HG02610 (cell line): ENCODE measurements around the gene C1orf122.
"Not testable (repeated sequence)": the region's sequence is repeated elsewhere in the genome, so short reads cannot be mapped to it uniquely, and the experiment has no call there.

Experiments used
- ATAC-seq: cut with Tn5 transposase; IDR thresholded peaks from one replicate; pipeline ENCODE4 v1.9.1; 2021; ENCODE audit warnings: mild to moderate bottlenecking, moderate library complexity; ENCODE audit not compliant: unreplicated experiment

The C1orf122 gene

DNA sequence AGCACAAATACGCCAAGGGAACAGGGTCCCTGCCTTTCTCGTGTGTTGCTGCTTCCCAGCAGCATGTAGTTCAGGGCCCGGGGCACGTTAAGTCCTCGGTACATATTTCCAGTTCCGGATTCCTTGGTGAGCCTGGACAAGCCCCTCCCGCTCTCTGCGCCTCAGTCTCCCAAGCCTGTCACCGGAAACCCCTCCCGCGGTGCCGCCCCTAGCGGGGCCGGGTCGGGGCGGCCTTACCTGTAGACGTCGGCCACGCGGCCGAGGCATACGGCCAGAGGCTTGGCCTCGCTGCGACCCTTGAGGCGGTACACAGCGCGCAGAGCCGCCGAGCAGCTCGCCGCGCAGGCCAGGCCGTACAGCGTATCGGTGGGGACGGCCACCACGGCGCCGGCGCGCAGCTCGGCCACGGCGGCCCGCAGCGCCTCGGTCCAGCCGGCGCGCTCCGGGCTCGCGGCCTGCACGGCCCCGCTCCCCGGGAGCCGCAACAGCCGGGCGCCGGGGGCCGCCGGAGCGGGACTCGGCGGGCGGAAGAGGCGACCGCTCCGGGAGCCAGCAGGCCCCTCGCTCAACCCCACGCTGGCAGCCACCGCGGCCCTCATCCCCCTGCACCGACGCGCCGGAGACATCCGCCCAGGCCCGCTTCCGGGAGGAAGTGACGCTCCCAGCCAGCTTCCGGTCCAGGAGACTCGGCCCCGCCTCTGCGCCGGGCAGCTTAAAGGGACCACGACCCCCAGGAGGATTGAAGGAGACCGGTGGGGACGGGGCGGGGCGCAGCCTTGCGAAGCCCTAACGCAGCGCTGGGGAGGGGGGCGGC, at the start of gene C1orf122, which contains the start of gene YRDC:
Gene C1orf122 (plus strand): TSS at position 236 of the 814 bp plus-strand sequence. CDS start 615 bp downstream, outside the sequence.
Gene YRDC (minus strand): TSS at position 654 of the 814 bp plus-strand sequence. CDS start 28 bp downstream, at position 626.
- peak; percentile 88 for ATAC-seq

DNA sequence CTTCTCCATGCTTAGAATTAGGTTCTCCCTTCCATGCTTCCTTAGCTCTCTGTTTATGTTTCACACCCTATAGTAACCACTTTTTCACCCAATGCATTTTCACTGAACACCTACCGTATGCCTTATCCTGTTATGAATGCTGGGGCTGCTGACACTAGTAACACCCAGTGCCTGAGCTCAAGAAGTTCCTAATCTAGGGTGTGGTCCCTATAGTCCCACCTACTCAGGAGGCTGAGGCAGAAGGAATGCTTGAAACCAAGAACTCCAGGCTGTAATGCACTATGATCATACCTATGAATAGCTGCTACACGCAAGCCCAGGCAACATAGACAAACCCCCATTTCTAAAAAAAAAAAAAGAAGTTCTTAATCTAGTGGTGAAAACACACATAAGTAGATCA, 48.1 kb upstream of the C1orf122 start:
- no peak for ATAC-seq

DNA sequence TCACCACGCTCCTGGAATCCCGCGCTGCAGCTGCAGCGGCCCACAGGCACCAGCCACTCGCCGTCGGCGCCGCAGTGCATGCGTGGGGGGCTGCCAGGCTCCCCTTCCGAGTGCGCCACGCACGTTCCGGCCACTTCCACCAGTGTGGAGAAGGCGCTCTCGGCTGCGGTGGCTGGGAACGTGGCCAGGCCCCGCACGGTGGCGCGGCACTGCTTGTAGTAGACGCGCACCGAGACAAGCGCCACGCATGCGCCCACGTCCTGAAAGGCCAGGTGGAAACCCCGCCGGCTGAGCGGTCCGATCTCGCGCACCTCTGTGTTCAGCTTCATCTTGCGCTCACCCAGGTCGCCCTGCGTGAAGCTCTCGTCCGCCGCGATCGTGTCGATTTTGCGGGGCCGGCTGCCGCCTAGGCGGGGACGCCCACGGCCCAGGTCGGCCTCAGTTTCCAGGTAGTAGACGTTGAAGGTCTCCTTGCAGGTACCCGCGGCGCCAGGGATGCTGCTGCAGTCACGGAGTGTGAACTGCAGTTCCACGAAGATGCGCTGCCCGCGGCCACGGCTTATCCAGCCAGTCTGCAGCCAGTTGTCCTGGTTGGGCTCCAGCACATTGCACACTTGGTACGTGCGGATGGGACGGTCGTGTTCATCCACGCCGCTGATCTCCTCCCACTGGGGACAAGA, 46.0 kb upstream of the C1orf122 start:
- no peak for ATAC-seq

DNA sequence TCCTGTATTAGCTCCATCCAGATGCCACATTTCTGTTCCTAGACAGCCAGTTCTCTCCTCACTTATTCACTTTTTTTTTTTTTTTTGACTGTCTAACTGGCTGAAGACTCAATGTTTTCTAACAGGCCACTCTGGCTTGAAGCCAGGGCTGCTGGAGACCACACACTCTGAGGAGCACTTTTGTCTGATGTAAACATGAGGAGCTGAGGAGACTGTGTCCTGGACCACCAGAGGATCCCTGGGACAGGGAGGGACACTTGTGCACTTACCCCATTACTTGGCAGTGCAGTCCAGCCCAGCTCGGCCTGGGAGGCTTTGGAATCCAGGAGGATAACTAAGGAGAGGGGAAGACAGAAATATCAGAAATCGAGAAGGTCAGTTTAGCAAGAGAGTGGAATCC, 45.1 kb upstream of the C1orf122 start:
- no peak for ATAC-seq

DNA sequence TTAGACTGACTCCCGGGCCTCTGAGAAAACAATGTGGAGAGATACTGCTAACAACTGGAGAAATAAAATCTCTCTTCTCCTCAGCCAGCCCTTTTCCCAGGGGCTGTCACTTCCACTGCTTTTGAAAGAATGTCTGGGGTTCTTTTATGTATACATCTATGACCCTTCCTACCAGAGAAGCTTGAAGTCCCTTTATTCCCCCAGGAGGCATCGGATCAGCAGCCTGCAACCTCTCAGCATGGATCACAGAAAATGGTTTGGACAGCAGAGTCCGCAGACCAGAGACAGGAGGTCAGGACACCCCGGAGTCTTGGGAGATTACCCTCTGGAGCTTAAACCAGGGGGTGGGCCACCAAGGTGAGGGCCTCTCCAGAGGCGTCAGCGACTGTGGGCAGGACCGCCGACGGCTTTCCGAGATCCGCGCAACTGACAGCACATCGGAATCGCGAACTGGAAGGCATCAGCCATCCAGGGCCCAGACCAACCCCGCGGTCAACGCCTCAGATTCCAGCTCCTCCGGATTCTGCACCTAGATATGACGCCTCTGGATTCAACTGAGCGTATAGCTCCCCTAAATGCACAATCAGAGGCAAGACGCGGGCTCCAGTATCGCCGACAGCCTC, 43.7 kb upstream of the C1orf122 start:
- ATAC-seq: no peak

- no peak for ATAC-seq
Measured at GRCh38 chr1:37764414-37764825, 43.2 kb upstream of the C1orf122 start.

GRCh38 chr1:37764888-37765441, 42.6 kb upstream of the C1orf122 start, which contains the start of gene EPHA10:
Gene EPHA10, minus strand, starts transcription at chr1:37765120. Its CDS starts 54 bp downstream, at chr1:37765066.
- no peak for ATAC-seq

DNA sequence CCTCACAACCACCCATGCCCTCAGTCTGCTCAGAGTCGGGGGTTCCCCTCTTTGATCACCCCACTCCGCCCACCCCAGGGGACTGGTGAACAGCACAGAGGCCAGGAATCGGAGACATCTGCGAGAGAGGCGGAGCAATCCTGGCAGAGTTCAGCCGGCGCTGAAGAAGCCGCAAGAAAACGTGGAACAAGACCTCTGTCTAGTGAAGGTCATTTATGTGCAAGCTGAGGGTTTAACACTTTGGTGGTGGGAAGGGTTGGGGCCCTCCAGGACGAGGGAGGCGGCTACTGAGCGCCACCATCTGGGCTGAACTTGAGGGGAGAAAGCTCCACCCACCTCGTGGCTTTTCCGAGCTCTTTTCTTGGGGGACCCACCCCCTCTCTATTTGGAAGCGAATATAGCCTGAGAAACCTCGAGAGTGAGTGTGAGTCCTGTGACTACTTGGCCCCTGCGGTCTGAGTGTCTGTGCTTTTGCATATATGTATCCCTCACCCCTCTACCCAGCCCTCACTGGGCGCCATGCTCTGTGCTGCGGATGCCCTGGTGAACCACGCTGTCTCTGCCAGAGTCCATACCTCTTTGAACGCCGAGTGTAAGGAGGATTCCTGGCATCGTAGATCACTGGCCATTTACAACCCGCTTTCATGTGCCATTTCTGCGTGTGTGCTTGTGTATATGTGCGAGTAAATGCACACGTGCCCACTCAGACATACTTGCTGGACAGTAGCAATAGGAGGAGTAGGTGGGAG, 41.5 kb upstream of the C1orf122 start:
- no peak for ATAC-seq

DNA sequence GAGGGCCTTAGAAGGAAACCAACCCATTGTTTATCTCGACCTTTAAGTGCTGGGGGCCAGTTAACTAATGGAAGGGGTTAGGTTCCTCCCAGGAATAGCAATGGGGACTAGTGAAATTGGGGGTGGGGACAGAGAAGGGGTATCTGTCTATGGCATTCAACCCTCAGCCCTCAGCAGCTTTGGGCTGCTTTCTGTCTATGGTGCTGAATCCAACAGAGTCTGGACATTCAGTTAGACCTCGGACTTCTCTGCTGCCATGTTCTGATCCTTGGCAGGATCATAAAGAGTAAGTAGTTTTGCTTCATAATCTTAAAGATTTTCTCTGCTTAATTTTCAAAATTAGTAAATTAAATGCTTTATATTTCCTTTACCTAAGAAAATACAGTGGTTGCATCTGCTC, 40.1 kb upstream of the C1orf122 start:
- ATAC-seq: no peak

- ATAC-seq: not testable (repeated sequence)
Measured at GRCh38 chr1:37771440-37771839, 36.1 kb upstream of the C1orf122 start.

GRCh38 chr1:37776946-37777516, 30.6 kb upstream of the C1orf122 start:
- ATAC-seq: no peak

DNA sequence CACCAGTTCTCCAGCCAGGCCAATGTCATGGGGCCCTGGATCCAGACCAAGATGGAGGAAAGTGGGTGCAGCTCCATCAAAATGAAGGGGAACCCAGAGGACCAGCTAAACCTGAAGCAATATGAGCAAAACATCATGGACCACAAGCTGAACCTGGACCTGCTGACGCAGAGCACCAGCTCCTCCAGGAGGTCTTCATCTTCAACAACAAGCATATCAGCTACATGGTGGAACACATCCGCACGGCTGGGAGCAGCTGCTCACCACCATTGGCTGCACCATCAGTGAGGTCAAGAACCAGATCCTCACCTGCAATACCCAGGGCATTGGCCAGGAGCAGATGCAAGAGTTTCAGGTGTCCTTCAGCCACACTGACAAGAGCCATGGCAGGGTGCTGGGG, 28.9 kb upstream of the C1orf122 start:
- no peak for ATAC-seq

DNA sequence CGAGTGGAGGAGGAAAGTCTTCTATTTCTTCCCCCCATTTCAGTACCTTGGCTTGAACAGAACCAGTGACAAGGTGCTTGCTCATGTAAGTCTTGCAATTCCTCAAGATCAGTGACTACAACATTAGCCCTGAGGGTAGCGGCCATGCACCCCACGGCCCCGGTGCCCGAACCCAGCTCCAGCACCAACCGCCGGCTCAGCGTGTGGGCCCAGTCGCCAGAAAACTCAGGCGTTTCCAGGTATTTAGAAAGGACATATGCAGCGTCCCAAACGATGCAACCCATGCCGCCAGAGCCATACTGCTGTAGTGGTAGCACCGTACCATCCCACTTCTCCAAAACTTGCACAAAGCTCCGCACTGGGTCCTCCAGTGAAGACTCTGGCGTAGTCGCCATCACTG, 25.1 kb upstream of the C1orf122 start:
- ATAC-seq: no peak

GRCh38 chr1:37792943-37793686, 14.5 kb upstream of the C1orf122 start:
- ATAC-seq: no peak

GRCh38 chr1:37793773-37794371, 13.7 kb upstream of the C1orf122 start, which contains the start of gene MANEAL:
Gene MANEAL, plus strand, starts transcription at chr1:37793847. Its CDS starts 336 bp downstream, at chr1:37794183.
- peak; percentile 47 for ATAC-seq

DNA sequence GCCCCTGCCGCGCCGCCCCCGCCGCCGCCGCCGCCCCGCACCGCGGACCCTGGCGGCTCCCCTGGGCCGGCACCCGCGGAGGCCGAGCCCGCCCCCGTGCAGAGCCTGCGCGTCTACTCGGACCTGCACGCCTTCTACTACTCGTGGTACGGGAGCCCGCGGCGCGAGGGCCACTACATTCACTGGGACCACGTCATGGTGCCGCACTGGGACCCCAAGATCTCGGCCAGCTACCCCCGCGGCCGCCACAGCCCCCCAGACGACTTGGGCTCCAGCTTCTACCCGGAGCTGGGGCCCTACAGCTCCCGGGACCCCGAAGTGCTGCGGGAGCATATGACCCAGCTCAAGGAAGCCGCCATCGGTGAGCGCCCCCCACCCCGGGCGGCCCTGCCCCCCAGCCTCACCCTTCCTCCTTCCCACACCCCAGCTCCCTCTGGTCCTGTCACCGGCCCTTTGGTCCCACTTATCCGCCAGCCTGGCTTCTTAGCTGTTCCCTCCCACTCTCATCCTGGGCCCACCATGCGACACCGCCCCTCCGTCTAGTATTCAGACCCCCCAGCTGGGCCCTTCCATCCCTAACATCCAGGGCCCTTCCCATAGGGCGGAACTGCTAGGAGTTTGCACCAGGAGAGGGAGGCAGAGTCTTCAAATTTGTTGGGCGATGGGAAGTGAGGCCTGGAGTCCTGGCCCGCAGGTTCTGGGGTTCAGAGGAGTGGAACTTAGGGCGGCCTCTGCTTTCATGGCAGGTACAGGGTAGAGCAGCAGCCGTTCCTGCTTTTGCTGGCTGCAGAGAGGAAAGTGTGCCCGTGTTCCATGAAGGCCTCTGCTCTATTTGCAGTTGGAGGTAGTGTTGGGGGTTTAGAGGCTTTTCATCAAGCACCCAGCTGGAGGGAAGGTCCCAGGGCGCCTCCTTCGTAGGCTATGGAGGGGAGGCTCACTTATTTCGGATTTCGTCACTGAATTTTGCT, 12.9 kb upstream of the C1orf122 start:
- peak; percentile 14 for ATAC-seq

DNA sequence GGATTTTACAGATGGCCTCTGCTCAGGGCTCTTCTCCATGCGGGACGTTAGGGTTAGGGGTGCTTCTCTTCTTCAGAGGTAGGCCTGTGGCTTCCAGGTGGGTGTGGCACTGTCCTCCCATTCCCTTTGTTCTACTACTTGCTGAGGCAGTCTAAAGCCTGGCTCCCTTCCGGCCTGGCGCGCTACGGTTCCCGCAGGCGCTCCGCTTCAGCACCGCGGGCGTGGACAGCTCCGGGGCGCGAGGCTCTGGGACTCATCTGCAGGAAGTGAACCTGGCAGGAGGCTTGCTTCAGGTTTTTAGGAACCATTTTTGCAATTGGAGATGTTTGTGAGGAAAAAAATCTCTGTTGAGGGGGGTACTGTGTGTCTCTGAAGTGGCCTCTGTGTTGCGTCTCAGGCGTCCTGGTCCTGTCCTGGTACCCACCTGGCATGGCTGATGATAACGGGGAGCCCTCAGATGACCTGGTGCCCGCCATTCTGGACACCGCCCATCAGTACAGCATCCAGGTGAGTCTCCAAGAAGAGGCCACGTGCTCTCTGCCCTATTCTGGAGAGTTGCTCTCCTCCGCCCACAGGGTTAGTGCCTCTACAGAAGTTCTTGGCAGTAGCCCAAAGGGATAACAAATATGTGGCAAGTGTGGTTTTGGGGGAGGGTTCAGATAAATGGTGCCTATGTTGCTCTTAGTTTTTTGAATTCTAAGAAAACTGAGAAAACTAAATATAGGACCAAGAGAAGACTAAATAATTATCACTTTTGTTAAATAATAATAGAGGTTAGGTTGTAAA, 12.1 kb upstream of the C1orf122 start:
- ATAC-seq: no peak
